ENCODE measurements around the gene CCDC93. TPM values are rescaled to one million over a fixed set of nuclear protein-coding genes. Genes with fewer than 3 reads are reported as not detected.

CCDC93 gene
- total RNA-seq, 1 experiment from 2014 or later = 34.7 TPM

- no peak overlapping the region for H3K4me3 Mint-ChIP-seq (ENCODE audit: unreplicated experiment)
- Histone ChIP-seq H3K27me3 (replicated peaks; ENCODE audit: control insufficient read depth, insufficient read depth, low read length) (no peaks in the 10 kb centered on the region), H3K36me3 (ENCODE audit: control insufficient read depth, insufficient read depth, low read length) (peaks cover 2% of the 10 kb centered on the region; the same call in 1 of the 2 replicates), H3K9me3 (no peaks in the 10 kb centered on the region), H3K4me3 (ENCODE audit: low read depth, low read length) (no peak overlapping the region), H3K4me1 (peaks cover 17% of the 10 kb centered on the region)
- H3K4me1 Mint-ChIP-seq (ENCODE audit: low read depth, unreplicated experiment) = no peaks in the 10 kb centered on the region
- no peak for DNase-seq
- no peaks in the 10 kb centered on the region for H3K9me3 Mint-ChIP-seq (ENCODE audit: unreplicated experiment)
- TF ChIP-seq CTCF (IDR thresholded peaks at IDR 0.05; ENCODE audit: insufficient read depth in 1 of 2, low read depth in 1 of 2, low read length in 1 of 2, severe bottlenecking in 1 of 2, unreplicated experiment in 1 of 2) = peak in 1 of 2 experiments; percentile 12
- peaks cover 14% of the 10 kb centered on the region for H3K36me3 Mint-ChIP-seq (ENCODE audit: insufficient read depth, unreplicated experiment)
- intact Hi-C loops (cut with micrococcal nuclease; ENCODE audit: unreplicated experiment) = no loop called here
- no peaks in the 10 kb centered on the region for H3K27me3 Mint-ChIP-seq (ENCODE audit: insufficient read depth, unreplicated experiment)
- H3K27ac Mint-ChIP-seq (ENCODE audit: unreplicated experiment) = no peak overlapping the region
- CTCF ChIA-PET = no interaction called here
- BruUV-seq (replicated peaks) = no TSS peak
- POLR2A ChIA-PET = no interaction called here
Measured at GRCh38 chr2:117985092-117985491, 28.8 kb downstream of the CCDC93 start.

- no peak for DNase-seq
- Histone ChIP-seq H3K4me3 (ENCODE audit: low read depth, low read length) (no peak overlapping the region), H3K9me3 (no peaks in the 10 kb centered on the region), H3K27me3 (replicated peaks; ENCODE audit: control insufficient read depth, insufficient read depth, low read length) (no peaks in the 10 kb centered on the region), H3K36me3 (ENCODE audit: control insufficient read depth, insufficient read depth, low read length) (peaks cover 2% of the 10 kb centered on the region; the same call in 1 of the 2 replicates), H3K4me1 (peaks cover 17% of the 10 kb centered on the region)
- intact Hi-C loops (cut with micrococcal nuclease; ENCODE audit: unreplicated experiment) = no loop called here
- ChIA-PET CTCF (no interaction called here), POLR2A (no interaction called here)
- H3K27me3 Mint-ChIP-seq (ENCODE audit: insufficient read depth, unreplicated experiment) = no peaks in the 10 kb centered on the region
- no TSS peak for BruUV-seq (replicated peaks)
- H3K4me1 Mint-ChIP-seq (ENCODE audit: low read depth, unreplicated experiment) = no peaks in the 10 kb centered on the region
- H3K36me3 Mint-ChIP-seq (ENCODE audit: insufficient read depth, unreplicated experiment) = peaks cover 11% of the 10 kb centered on the region
- no peaks in the 10 kb centered on the region for H3K9me3 Mint-ChIP-seq (ENCODE audit: unreplicated experiment)
- H3K27ac Mint-ChIP-seq (ENCODE audit: unreplicated experiment) = no peak overlapping the region
- no peak overlapping the region for H3K4me3 Mint-ChIP-seq (ENCODE audit: unreplicated experiment)
- TF ChIP-seq CTCF (IDR thresholded peaks at IDR 0.05; ENCODE audit: insufficient read depth in 1 of 2, low read depth in 1 of 2, low read length in 1 of 2, severe bottlenecking in 1 of 2, unreplicated experiment in 1 of 2) = no peak
Measured at GRCh38 chr2:117984208-117984607, 29.7 kb downstream of the CCDC93 start.

- H3K9me3 ChIP-seq = no peaks in the 10 kb centered on the region
- POLR2A ChIA-PET = no interaction called here
- H3K36me3 Mint-ChIP-seq (ENCODE audit: insufficient read depth, unreplicated experiment) = peaks cover 11% of the 10 kb centered on the region
- DNase-seq = no peak
- no peak overlapping the region for H3K4me3 ChIP-seq (ENCODE audit: low read depth, low read length)
- no peak overlapping the region for H3K27ac Mint-ChIP-seq (ENCODE audit: unreplicated experiment)
- intact Hi-C loops (cut with micrococcal nuclease; ENCODE audit: unreplicated experiment) = no loop called here
- no peaks in the 10 kb centered on the region for H3K9me3 Mint-ChIP-seq (ENCODE audit: unreplicated experiment)
- peaks cover 4% of the 10 kb centered on the region; the same call in 1 of the 2 replicates for H3K36me3 ChIP-seq (ENCODE audit: control insufficient read depth, insufficient read depth, low read length)
- peaks cover 17% of the 10 kb centered on the region for H3K4me1 ChIP-seq
- H3K27me3 Mint-ChIP-seq (ENCODE audit: insufficient read depth, unreplicated experiment) = no peaks in the 10 kb centered on the region
- CTCF ChIA-PET = no interaction called here
- BruUV-seq (replicated peaks) = no TSS peak
- TF ChIP-seq CTCF (IDR thresholded peaks at IDR 0.05; ENCODE audit: insufficient read depth in 1 of 2, low read depth in 1 of 2, low read length in 1 of 2, severe bottlenecking in 1 of 2, unreplicated experiment in 1 of 2) = no peak
- no peaks in the 10 kb centered on the region for H3K27me3 ChIP-seq (replicated peaks; ENCODE audit: control insufficient read depth, insufficient read depth, low read length)
- H3K4me1 Mint-ChIP-seq (ENCODE audit: low read depth, unreplicated experiment) = no peaks in the 10 kb centered on the region
- no peak overlapping the region for H3K4me3 Mint-ChIP-seq (ENCODE audit: unreplicated experiment)
Measured at GRCh38 chr2:117983040-117983439, 30.8 kb downstream of the CCDC93 start.
